H9 (cell line): ENCODE data around the gene TXNRD1. TPM values are rescaled to one million over a fixed set of nuclear protein-coding genes. Genes with fewer than 3 reads are reported as not detected.

Experiments used
- DNase-seq: peaks from one replicate; pipeline ENCODE4 v3.0.0-alpha.2; 2017
- H2AFZ ChIP-seq: one replicate; pipeline ENCODE4 v1.6.1; 2013; ENCODE audit warnings: mild to moderate bottlenecking, low read length, control low read depth, moderate library complexity
- H2AK5ac ChIP-seq: 2 replicates; pipeline ENCODE4 v1.6.1; 2013; ENCODE audit warnings: low read length, control low read depth, mixed read lengths; ENCODE audit not compliant: insufficient read length
- H2BK120ac ChIP-seq: one replicate; pipeline ENCODE4 v1.6.1; 2013; ENCODE audit warnings: low read depth, mild to moderate bottlenecking, low read length, control low read depth, inconsistent platforms; ENCODE audit not compliant: poor library complexity, severe bottlenecking
- H2BK12ac ChIP-seq: 2 replicates; pipeline ENCODE4 v1.6.1; 2013; ENCODE audit warnings: low read length, control low read depth, mixed read lengths, low read depth; ENCODE audit not compliant: insufficient read length
- H2BK15ac ChIP-seq: 2 replicates; pipeline ENCODE4 v1.6.1; 2013; ENCODE audit warnings: low read depth, low read length, control low read depth
- H2BK20ac ChIP-seq: one replicate; pipeline ENCODE4 v1.6.1; 2013; ENCODE audit warnings: low read depth, mild to moderate bottlenecking, low read length, control low read depth, inconsistent platforms; ENCODE audit not compliant: poor library complexity, severe bottlenecking
- H2BK5ac ChIP-seq: 2 replicates; pipeline ENCODE4 v1.6.1; 2013; ENCODE audit warnings: low read length, control low read depth, mixed read lengths; ENCODE audit not compliant: insufficient read length
- H3K14ac ChIP-seq: 2 replicates; pipeline ENCODE4 v1.6.1; 2013; ENCODE audit warnings: low read length, control low read depth; ENCODE audit not compliant: insufficient read depth
- H3K18ac ChIP-seq: 2 replicates; pipeline ENCODE4 v1.6.1; 2013; ENCODE audit warnings: low read depth, mild to moderate bottlenecking, mixed read lengths, low read length, control low read depth; ENCODE audit not compliant: insufficient read length
- H3K23ac ChIP-seq: 2 replicates; pipeline ENCODE4 v1.6.1; 2013; ENCODE audit warnings: low read length, control low read depth, mixed read lengths, low read depth; ENCODE audit not compliant: insufficient read length
- H3K23me2 ChIP-seq: 2 replicates; pipeline ENCODE4 v1.6.1; 2013; ENCODE audit warnings: low read depth, mild to moderate bottlenecking, mixed read lengths, low read length, control low read depth; ENCODE audit not compliant: insufficient read length, poor library complexity, severe bottlenecking
- H3K27ac ChIP-seq: 2 replicates; pipeline ENCODE4 v1.5.1; 2013; ENCODE audit warnings: low read length, control low read depth, mixed read lengths, low read depth; ENCODE audit not compliant: insufficient read length
- H3K27me3 ChIP-seq: 2 replicates; pipeline ENCODE4 v1.6.1; 2013; ENCODE audit warnings: low read length, control low read depth, inconsistent platforms; ENCODE audit not compliant: insufficient read depth
- H3K4ac ChIP-seq: 2 replicates; pipeline ENCODE4 v1.6.1; 2013; ENCODE audit warnings: low read depth, mild to moderate bottlenecking, control low read depth, inconsistent platforms, low read length, moderate library complexity
- H3K4me1 ChIP-seq: 2 replicates; pipeline ENCODE4 v1.6.1; 2013; ENCODE audit warnings: low read length, control low read depth, inconsistent platforms; ENCODE audit not compliant: insufficient read depth
- H3K4me2 ChIP-seq: 2 replicates; pipeline ENCODE4 v1.6.1; 2013; ENCODE audit warnings: low read length, control low read depth, mixed read lengths; ENCODE audit not compliant: insufficient read length, insufficient read depth
- H3K56ac ChIP-seq: 2 replicates; pipeline ENCODE4 v1.6.1; 2013; ENCODE audit warnings: low read depth, mild to moderate bottlenecking, mixed read lengths, low read length, control low read depth; ENCODE audit not compliant: insufficient read length
- H3K79me1 ChIP-seq: 2 replicates; pipeline ENCODE4 v1.6.1; 2013; ENCODE audit warnings: low read depth, mild to moderate bottlenecking, moderate library complexity, low read length, control low read depth, inconsistent platforms; ENCODE audit not compliant: insufficient read depth, poor library complexity, severe bottlenecking
- H3K79me2 ChIP-seq: 2 replicates; pipeline ENCODE4 v1.6.1; 2013; ENCODE audit warnings: low read length, control low read depth, inconsistent platforms; ENCODE audit not compliant: insufficient read depth
- H3K9ac ChIP-seq: 2 replicates; pipeline ENCODE4 v1.6.1; 2013; ENCODE audit warnings: low read length, control low read depth, mixed read lengths; ENCODE audit not compliant: insufficient read length; ENCODE audit errors: extremely low read depth
- H3K9me3 ChIP-seq: one replicate; pipeline ENCODE4 v1.6.1; 2013; ENCODE audit warnings: low read depth, low read length, inconsistent platforms; ENCODE audit not compliant: control insufficient read depth
- H3T11ph ChIP-seq: one replicate; pipeline ENCODE4 v1.6.1; 2013; ENCODE audit warnings: mild to moderate bottlenecking, low read length, control low read depth, inconsistent platforms
- H4K20me1 ChIP-seq: one replicate; pipeline ENCODE4 v1.6.1; 2013; ENCODE audit not compliant: control insufficient read depth, insufficient read length, insufficient read depth
- H4K5ac ChIP-seq: 2 replicates; pipeline ENCODE4 v1.6.1; 2013; ENCODE audit warnings: low read depth, mild to moderate bottlenecking, mixed read lengths, low read length, control low read depth; ENCODE audit not compliant: insufficient read length
- H4K8ac ChIP-seq: replicated peaks from 2 replicates; pipeline ENCODE4 v1.6.1; 2013; ENCODE audit warnings: low read length, control low read depth, mixed read lengths, low read depth; ENCODE audit not compliant: insufficient read length
- H4K91ac ChIP-seq: 2 replicates; pipeline ENCODE4 v1.6.1; 2013; ENCODE audit warnings: low read depth, mild to moderate bottlenecking, moderate library complexity, mixed read lengths, low read length, control low read depth; ENCODE audit not compliant: insufficient read length
- H3K27ac Mint-ChIP-seq, 3 experiments: 2 replicates in 2 of 3; 3 replicates in 1 of 3; pipeline ENCODE4 v1.8.0; 2020 to 2021; ENCODE audit warnings: mixed read lengths in 3 of 3, mild to moderate bottlenecking in 1 of 3, moderate library complexity in 1 of 3
- H3K27me3 Mint-ChIP-seq: 2 replicates; pipeline ENCODE4 v1.8.0; 2021; ENCODE audit warnings: low read depth, mild to moderate bottlenecking, moderate library complexity, mixed read lengths
- H3K36me3 Mint-ChIP-seq, 3 experiments: 2 replicates in 2 of 3; 3 replicates in 1 of 3; pipeline ENCODE4 v1.8.0; 2020 to 2021; ENCODE audit warnings: low read depth in 3 of 3, mixed read lengths in 3 of 3; ENCODE audit not compliant: insufficient read depth in 1 of 3
- H3K4me1 Mint-ChIP-seq, 2 experiments: 2 replicates each; pipeline ENCODE4 v1.8.0; 2020; ENCODE audit warnings: mixed read lengths in 2 of 2
- H3K4me3 Mint-ChIP-seq, 2 experiments: 2 replicates in 1 of 2; 3 replicates in 1 of 2; pipeline ENCODE4 v1.8.0; 2020 to 2021; ENCODE audit warnings: mild to moderate bottlenecking in 2 of 2, mixed read lengths in 2 of 2, moderate library complexity in 1 of 2
- H3K9me3 Mint-ChIP-seq, 2 experiments: 2 replicates in 1 of 2; 3 replicates in 1 of 2; pipeline ENCODE4 v1.8.0; 2020; ENCODE audit warnings: mild to moderate bottlenecking in 2 of 2, mixed read lengths in 2 of 2, moderate library complexity in 1 of 2
- CTCF ChIP-seq: fragments of 200-600 bp; sonication (generic); conservative IDR thresholded peaks from 3 replicates; pipeline ENCODE4 v1.8.0; 2021; ENCODE audit warnings: antibody characterized with exemption, mild to moderate bottlenecking
- WGBS: extraction: QIAGEN DNeasy Blood & Tissue Kit; methylation state at CpG from one replicate; pipeline ENCODE4 v1.1.7; 2013; ENCODE audit warnings: missing lambda C conversion rate, low lambda C conversion rate, mixed read lengths; ENCODE audit not compliant: insufficient read length; ENCODE audit errors: extremely low coverage; 5-methylcytosine and 5-hydroxymethylcytosine counted together
- total RNA-seq: library from RNA; stranded (reverse); gene quantifications from 2 replicates; pipeline ENCODE4 v1.2.1, GENCODE V29; 2021

Gene TXNRD1
- total RNA-seq, 1 experiment from 2014 or later, result 100 TPM

DNA sequence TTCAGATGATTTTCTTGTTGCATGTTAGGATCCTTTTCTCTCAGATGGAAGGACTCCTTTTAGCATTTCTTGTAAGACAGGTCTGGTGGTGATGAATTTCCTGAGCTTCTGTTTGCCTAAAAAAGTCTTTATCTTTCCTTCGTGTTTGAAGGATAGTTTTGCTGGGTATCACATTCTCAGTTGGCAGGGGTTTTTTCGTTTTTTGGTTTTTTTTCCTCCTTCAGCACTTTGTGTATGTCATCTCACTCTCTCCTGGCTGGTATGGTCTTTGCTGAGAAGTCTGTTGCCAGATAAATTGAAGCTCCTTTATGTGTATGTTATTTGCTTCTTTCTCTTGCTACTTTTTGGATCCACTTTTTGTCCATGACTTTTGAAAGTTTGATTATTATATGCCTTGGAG is 15.6 kb upstream of the TXNRD1 start:
- Histone ChIP-seq H3K4me2 (no peak overlapping the region), H3K14ac (no peak overlapping the region), H3K4me1 (no peaks in the 10 kb centered on the region), H3K23ac (no peak overlapping the region), H2BK5ac (no peak overlapping the region), H2BK20ac (no peak overlapping the region), H2AK5ac (no peak overlapping the region), H4K5ac (no peak overlapping the region), H4K20me1 (no peaks in the 10 kb centered on the region), H3K56ac (no peak overlapping the region), H4K8ac (no peak overlapping the region), H2BK12ac (no peak overlapping the region), H3K27ac (no peak overlapping the region), H3K9me3 (no peaks in the 10 kb centered on the region), H3T11ph (no peak overlapping the region), H3K79me1 (no peaks in the 10 kb centered on the region), H2BK120ac (no peak overlapping the region), H3K79me2 (no peaks in the 10 kb centered on the region), H3K27me3 (no peaks in the 10 kb centered on the region), H2BK15ac (no peak overlapping the region), H4K91ac (no peak overlapping the region), H2AFZ (no peak overlapping the region), H3K18ac (no peak overlapping the region), H3K9ac (no peak overlapping the region), H3K23me2 (no peaks in the 10 kb centered on the region), H3K4ac (no peak overlapping the region)
- Mint-ChIP-seq H3K27me3 (no peaks in the 10 kb centered on the region; the same call in none of the 2 replicates), H3K4me3 (no peak overlapping the region), H3K9me3 (peaks cover 11 to 15% of the 10 kb centered on the region in 2 experiments), H3K27ac (no peak overlapping the region), H3K36me3 (peaks cover 3 to 16% (median 10%) of the 10 kb centered on the region in 3 experiments; a peak in 6 of 7 replicates), H3K4me1 (peaks cover 12 to 13% of the 10 kb centered on the region in 2 experiments)
- TF ChIP-seq CTCF, result no peak
- DNase-seq, result no peak
- no CpG with 5 or more reads among the region's 2 CpGs for WGBS
